ENCODE data around the gene IGSF21. TPM values are rescaled to one million over a fixed set of nuclear protein-coding genes. Genes with fewer than 3 reads are reported as not detected.
A peak's percentile ranks its signal among the peaks of the same experiment; 100 is the strongest.

The IGSF21 gene
- total RNA-seq, 1 donor from 2014 or later, result 1.8 TPM

DNA sequence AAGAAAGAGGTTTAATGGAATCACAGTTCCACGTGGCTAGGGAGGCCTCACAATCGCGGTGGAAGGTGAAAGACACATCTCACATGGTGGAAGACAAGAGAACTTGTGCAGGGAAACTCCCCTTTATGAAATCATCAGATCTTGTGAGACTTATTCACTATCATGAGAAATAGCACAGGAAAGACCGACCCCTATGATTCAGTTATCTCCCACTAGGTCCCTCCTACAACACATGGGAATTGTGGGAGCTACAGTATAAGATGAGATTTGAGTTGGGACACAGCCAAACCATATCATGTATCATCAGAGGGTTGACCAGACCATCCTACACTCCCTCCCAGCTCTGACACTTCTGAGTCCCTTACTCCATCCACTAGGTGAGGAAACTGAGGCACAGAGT lies 229.2 kb downstream of the IGSF21 start:
- ATAC-seq, result no peak
- Histone ChIP-seq H3K27me3 (ENCODE audit: low read depth) (peaks cover 21% of the 10 kb centered on the region), H3K4me3 (no peak overlapping the region), H3K36me3 (no peaks in the 10 kb centered on the region), H3K9me3 (no peaks in the 10 kb centered on the region), H3K27ac (no peak overlapping the region), H3K4me1 (no peaks in the 10 kb centered on the region)
- TF ChIP-seq CTCF (IDR thresholded peaks at IDR 0.05), result no peak
- no peak for DNase-seq
- intact Hi-C loops (cut with DNase I), result no loop called here

DNA sequence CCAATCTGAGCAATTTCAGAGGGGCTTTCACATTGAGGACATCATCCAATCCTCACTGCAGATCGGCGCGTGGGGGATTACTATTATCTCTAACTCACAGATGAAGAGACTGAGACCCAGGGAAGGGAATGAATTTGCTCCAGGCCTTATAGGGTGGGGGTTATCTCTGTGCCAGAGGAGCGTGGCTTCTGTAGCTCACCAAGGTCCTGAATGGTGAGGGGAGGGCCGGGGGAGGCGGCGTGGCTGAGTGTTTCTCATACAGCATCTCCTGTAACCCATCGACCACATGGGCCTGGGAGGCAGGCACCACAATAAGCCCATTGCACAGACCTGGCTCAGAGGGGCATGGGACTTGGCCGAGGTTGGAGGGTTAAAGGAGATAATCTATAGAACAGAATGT lies 230.2 kb downstream of the IGSF21 start:
- Histone ChIP-seq H3K27ac (no peak overlapping the region), H3K36me3 (no peaks in the 10 kb centered on the region), H3K9me3 (no peaks in the 10 kb centered on the region), H3K27me3 (ENCODE audit: low read depth) (peaks cover 19% of the 10 kb centered on the region), H3K4me1 (no peaks in the 10 kb centered on the region), H3K4me3 (no peak overlapping the region)
- intact Hi-C loops (cut with DNase I), result no loop called here
- ATAC-seq (no peak), DNase-seq (no peak)
- no peak for TF ChIP-seq CTCF (IDR thresholded peaks at IDR 0.05)

GRCh38 chr1:18339161-18339560 lies 231.6 kb downstream of the IGSF21 start:
- no peak for TF ChIP-seq CTCF (IDR thresholded peaks at IDR 0.05)
- no peak overlapping the region for H3K4me3 ChIP-seq
- H3K27me3 ChIP-seq (ENCODE audit: low read depth), result peaks cover 23% of the 10 kb centered on the region
- no peak overlapping the region for H3K27ac ChIP-seq
- no peaks in the 10 kb centered on the region for H3K36me3 ChIP-seq
- no peaks in the 10 kb centered on the region for H3K4me1 ChIP-seq
- ATAC-seq (peak in 1 of 2 donors; percentile 34), DNase-seq (no peak)
- no peaks in the 10 kb centered on the region for H3K9me3 ChIP-seq
- intact Hi-C loops (cut with DNase I), result no loop called here

DNA sequence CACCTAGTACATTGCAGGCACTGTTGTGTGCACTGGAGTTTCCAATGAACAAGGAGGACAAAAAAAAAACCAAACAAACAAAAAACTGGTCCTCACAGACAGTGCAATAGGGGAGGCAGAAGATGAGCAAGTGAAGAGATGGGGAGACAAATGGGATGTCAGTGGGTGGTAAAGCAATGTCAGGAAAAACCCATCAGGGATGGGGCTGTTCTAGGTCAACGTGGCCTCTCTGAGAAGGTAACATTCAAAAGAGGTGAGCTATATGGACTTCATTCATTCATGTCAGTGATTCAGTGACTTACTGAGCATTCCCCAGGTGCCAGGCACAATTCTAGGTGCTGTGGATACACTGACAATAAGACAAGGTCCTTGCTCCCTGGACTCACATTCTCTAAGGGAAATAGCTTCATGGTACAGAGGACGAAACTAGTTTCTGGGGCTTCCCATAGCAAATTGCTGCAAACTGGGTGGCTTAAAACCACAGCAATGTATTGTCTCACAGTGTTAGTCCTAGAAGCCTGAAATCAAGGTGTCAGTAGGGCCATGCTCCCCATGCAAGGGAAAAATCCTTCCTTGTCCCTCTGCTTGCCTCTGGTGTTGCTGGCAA lies 232.7 kb downstream of the IGSF21 start:
- ATAC-seq (no peak), DNase-seq (no peak)
- Histone ChIP-seq H3K36me3 (no peaks in the 10 kb centered on the region), H3K4me3 (no peak overlapping the region), H3K27me3 (ENCODE audit: low read depth) (peaks cover 19% of the 10 kb centered on the region), H3K9me3 (no peaks in the 10 kb centered on the region), H3K4me1 (no peaks in the 10 kb centered on the region), H3K27ac (no peak overlapping the region)
- intact Hi-C loops (cut with DNase I), result no loop called here
- no peak for TF ChIP-seq CTCF (IDR thresholded peaks at IDR 0.05)

GRCh38 chr1:18340787-18341186 lies 233.2 kb downstream of the IGSF21 start:
- Histone ChIP-seq H3K27ac (no peak overlapping the region), H3K27me3 (ENCODE audit: low read depth) (peaks cover 16% of the 10 kb centered on the region), H3K4me3 (no peak overlapping the region), H3K9me3 (no peaks in the 10 kb centered on the region), H3K36me3 (no peaks in the 10 kb centered on the region), H3K4me1 (no peaks in the 10 kb centered on the region)
- intact Hi-C loops (cut with DNase I), result no loop called here
- TF ChIP-seq CTCF (IDR thresholded peaks at IDR 0.05), result no peak
- ATAC-seq (no peak), DNase-seq (no peak)
